SU-DHL-6 (cell line): ENCODE data around the gene LRRK2.

Experiments
- H2AFZ ChIP-seq: fragments of 200-600 bp; sonication (generic); 2 replicates; pipeline ENCODE4 v1.6.1; 2014; ENCODE audit warnings: low read depth, mild to moderate bottlenecking, moderate library complexity, mixed read lengths, antibody characterized with exemption, low read length; ENCODE audit not compliant: severe bottlenecking
- H3F3A ChIP-seq: fragments of 200-600 bp; shearing (Covaris generic); 2 replicates; pipeline ENCODE4 v1.6.0; 2016; ENCODE audit warnings: antibody characterized with exemption, mild to moderate bottlenecking; ENCODE audit not compliant: insufficient read depth
- H3K27ac ChIP-seq: fragments of 200-600 bp; sonication (generic); 2 replicates; pipeline ENCODE4 v1.5.1; 2016; ENCODE audit warnings: low read depth, mild to moderate bottlenecking, low read length, moderate library complexity, mixed read lengths
- H3K27me3 ChIP-seq: fragments of 200-600 bp; sonication (generic), shearing (Covaris generic); 2 replicates; pipeline ENCODE4 v1.6.0; 2014; ENCODE audit warnings: mild to moderate bottlenecking, low read length
- H3K36me3 ChIP-seq: fragments of 200-600 bp; sonication (generic); 2 replicates; pipeline ENCODE4 v1.6.1; 2014; ENCODE audit warnings: mild to moderate bottlenecking, low read length, mixed read lengths
- H3K4me2 ChIP-seq: fragments of 300-600, 200-600 bp; shearing (Covaris generic), sonication (generic); 2 replicates; pipeline ENCODE4 v1.6.0; 2014; ENCODE audit warnings: low read length, low read depth, mild to moderate bottlenecking; ENCODE audit not compliant: poor library complexity, severe bottlenecking
- H3K4me3 ChIP-seq: fragments of 200-600 bp; sonication (generic); 2 replicates; pipeline ENCODE4 v1.5.1; 2014; ENCODE audit warnings: antibody characterized with exemption, low read length, mild to moderate bottlenecking, mixed read lengths; ENCODE audit not compliant: insufficient read depth, poor library complexity, severe bottlenecking
- H3K79me2 ChIP-seq: fragments of 200-600 bp; sonication (generic); 2 replicates; pipeline ENCODE4 v1.6.1; 2014; ENCODE audit warnings: mild to moderate bottlenecking, low read length, moderate library complexity; ENCODE audit not compliant: insufficient read depth
- H3K9ac ChIP-seq: fragments of 200-600 bp; sonication (generic); 2 replicates; pipeline ENCODE4 v1.7.0; 2014; ENCODE audit warnings: mild to moderate bottlenecking, low read length
- H3K9me2 ChIP-seq: fragments of 200-600 bp; sonication (generic); replicated peaks from 2 replicates; pipeline ENCODE4 v1.6.1; 2014; ENCODE audit warnings: low read length; ENCODE audit not compliant: insufficient read depth
- H3K9me3 ChIP-seq: fragments of 200-600 bp; sonication (generic); 2 replicates; pipeline ENCODE4 v1.6.1; 2014; ENCODE audit warnings: low read length, mixed read lengths; ENCODE audit not compliant: insufficient read depth
- H4K20me1 ChIP-seq: fragments of 200-600 bp; sonication (generic); 2 replicates; pipeline ENCODE4 v1.6.1; 2014; ENCODE audit warnings: low read depth, mild to moderate bottlenecking, antibody characterized with exemption, low read length, moderate library complexity, mixed read lengths
- EZH2phosphoT487 ChIP-seq: fragments of 200-600 bp; sonication (generic), shearing (Covaris generic); conservative IDR thresholded peaks from 2 replicates; pipeline ENCODE4 v1.6.1; 2018; ENCODE audit warnings: mild to moderate bottlenecking, antibody characterized with exemption, low read length, moderate library complexity, mixed read lengths
- TF ChIP-seq, protein P1 (sequence below): fragments of 200-600 bp; sonication (generic); IDR thresholded peaks from one replicate; pipeline ENCODE4 v1.5.1; 2017; ENCODE audit warnings: antibody characterized with exemption, mild to moderate bottlenecking, low read length, moderate library complexity; ENCODE audit not compliant: insufficient read depth, poor library complexity, severe bottlenecking

The LRRK2 gene

DNA sequence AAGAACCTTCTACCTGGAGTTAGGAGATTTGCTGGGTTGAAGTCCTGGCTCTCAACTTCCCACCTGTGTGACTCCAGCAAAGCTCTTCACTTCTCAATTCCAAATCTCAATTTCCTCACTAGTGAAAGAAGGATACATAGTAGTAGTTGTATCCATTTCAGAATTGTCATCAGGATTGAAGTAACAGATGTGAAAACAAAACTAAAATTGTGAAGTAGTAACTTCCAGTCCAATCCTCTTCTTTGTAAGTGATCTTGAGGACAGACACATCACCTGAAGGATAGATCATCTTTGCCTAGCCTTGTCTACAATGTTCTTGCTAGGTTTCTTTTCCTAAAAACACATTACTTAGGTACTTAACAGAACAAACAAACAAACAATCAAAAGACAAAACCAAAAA lies 1.2 kb upstream of the LRRK2 start:
- no peak overlapping the region for H2AFZ ChIP-seq
- H3K79me2 ChIP-seq = no peaks in the 10 kb centered on the region
- H3K9me3 ChIP-seq = no peaks in the 10 kb centered on the region
- H3K9ac ChIP-seq = no peak overlapping the region
- no peak overlapping the region for H3K27ac ChIP-seq
- no peak for TF ChIP-seq EZH2phosphoT487
- TF ChIP-seq, protein P1, sequence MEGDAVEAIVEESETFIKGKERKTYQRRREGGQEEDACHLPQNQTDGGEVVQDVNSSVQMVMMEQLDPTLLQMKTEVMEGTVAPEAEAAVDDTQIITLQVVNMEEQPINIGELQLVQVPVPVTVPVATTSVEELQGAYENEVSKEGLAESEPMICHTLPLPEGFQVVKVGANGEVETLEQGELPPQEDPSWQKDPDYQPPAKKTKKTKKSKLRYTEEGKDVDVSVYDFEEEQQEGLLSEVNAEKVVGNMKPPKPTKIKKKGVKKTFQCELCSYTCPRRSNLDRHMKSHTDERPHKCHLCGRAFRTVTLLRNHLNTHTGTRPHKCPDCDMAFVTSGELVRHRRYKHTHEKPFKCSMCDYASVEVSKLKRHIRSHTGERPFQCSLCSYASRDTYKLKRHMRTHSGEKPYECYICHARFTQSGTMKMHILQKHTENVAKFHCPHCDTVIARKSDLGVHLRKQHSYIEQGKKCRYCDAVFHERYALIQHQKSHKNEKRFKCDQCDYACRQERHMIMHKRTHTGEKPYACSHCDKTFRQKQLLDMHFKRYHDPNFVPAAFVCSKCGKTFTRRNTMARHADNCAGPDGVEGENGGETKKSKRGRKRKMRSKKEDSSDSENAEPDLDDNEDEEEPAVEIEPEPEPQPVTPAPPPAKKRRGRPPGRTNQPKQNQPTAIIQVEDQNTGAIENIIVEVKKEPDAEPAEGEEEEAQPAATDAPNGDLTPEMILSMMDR = no peak
- no peaks in the 10 kb centered on the region for H3K27me3 ChIP-seq
- no peaks in the 10 kb centered on the region for H4K20me1 ChIP-seq
- H3K4me2 ChIP-seq = peak overlapping the region; percentile 89
- H3K4me3 ChIP-seq = no peak overlapping the region
- no peaks in the 10 kb centered on the region for H3K9me2 ChIP-seq
- H3K36me3 ChIP-seq = no peaks in the 10 kb centered on the region; the same call in 1 of the 2 replicates
- peaks cover 33% of the 10 kb centered on the region for H3F3A ChIP-seq

DNA sequence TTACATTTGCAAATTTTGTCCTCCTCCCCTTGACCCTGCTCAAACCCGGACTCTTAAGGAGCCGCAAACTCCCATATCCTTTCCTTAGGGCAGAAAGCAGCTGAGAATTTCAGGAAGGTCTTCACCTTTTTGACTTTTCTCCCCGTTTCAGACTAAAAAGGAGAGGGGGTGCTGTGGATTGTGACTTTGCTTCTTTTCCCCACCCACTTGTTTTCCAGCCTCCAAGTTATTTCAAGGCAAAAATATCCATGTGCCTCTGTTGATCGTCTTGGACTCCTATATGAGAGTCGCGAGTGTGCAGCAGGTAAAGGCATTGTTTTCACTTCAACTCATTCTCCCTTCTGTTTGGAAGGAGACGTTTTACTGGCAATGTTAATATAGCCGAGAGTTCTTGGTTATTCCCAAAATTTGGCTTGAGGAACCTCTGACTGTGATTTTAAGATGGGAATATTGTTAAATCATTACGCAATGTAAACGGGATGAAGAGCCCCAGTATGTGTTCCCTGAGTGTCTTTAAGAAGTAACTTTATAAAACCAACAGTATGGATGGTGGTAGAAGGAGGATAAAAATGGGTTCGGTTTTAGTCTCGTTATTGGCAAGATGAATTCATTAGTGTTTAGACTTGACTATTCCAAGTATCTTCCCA lies 663 bp downstream of the LRRK2 start:
- Histone ChIP-seq H4K20me1 (no peaks in the 10 kb centered on the region), H3K79me2 (no peaks in the 10 kb centered on the region), H3K9ac (peak overlapping the region; percentile 55), H3K27ac (peak overlapping the region; percentile 72), H3K27me3 (no peaks in the 10 kb centered on the region), H3K4me2 (peak overlapping the region; percentile 89), H3K4me3 (peak overlapping the region; percentile 48), H3K9me3 (no peaks in the 10 kb centered on the region), H2AFZ (peak overlapping the region; percentile 79), H3K9me2 (no peaks in the 10 kb centered on the region), H3F3A (peaks cover 33% of the 10 kb centered on the region), H3K36me3 (no peaks in the 10 kb centered on the region; the same call in 1 of the 2 replicates)
- TF ChIP-seq EZH2phosphoT487 = no peak

DNA sequence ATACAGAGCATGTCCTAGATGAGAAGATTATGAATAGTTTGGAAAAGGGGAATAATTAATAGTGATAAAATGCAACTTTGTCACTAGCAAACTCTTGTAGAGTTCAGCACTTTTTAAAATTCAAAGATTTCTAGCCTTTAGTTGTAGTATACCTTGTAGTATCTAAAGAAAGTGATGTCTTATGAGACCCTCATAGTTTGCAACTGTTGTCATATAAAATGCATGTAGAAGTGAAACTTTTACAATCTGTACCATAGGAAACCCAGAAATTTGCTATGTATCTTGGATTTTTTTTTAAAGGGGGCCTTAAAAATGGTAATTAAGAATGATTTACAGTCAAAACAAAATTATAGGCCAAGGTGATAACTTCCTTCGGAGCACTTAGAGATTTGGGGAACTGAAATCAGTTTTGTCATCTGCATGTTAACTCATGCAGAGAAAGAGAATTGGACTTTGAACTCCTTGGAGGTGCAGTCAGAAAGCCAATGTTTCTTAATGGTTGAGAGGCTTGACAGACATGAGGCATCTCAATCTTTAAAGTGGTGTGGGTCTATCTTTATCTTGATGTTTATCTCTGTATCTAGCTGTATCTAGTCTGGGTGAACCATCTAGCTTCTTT lies 1.3 kb downstream of the LRRK2 start:
- Histone ChIP-seq H3K4me2 (peak overlapping the region; percentile 89), H3K79me2 (no peaks in the 10 kb centered on the region), H3K36me3 (no peaks in the 10 kb centered on the region; the same call in 1 of the 2 replicates), H4K20me1 (no peaks in the 10 kb centered on the region), H3K4me3 (peak overlapping the region; percentile 48), H3K9ac (peak overlapping the region; percentile 55), H3F3A (peaks cover 33% of the 10 kb centered on the region), H3K27ac (peak overlapping the region; percentile 72), H3K27me3 (no peaks in the 10 kb centered on the region), H2AFZ (no peak overlapping the region), H3K9me2 (no peaks in the 10 kb centered on the region), H3K9me3 (no peaks in the 10 kb centered on the region)
- TF ChIP-seq, protein P1 = no peak

DNA sequence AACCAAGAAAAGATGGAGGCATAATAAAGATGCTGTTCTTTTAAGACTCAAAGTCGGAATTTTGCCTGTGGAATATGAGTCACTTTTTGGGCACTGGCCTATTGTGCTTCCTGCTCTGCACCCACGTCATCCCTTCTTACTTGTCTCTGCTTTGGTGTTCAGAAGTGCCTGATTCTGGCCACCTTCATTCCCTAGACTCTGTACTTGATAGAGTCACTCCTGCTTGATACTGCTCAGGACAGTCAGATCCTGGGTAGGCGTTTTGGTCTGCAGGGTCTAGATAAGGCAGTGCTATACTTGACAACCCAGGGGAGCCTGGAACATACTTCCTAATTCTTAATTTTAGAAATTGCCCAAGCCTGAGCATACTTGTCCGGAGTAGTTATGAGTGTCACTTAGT lies 1.9 kb downstream of the LRRK2 start:
- TF ChIP-seq, protein P1 = no peak
- no peak for TF ChIP-seq EZH2phosphoT487
- Histone ChIP-seq H3K36me3 (no peaks in the 10 kb centered on the region; the same call in 1 of the 2 replicates), H3K9me3 (no peaks in the 10 kb centered on the region), H3K9me2 (no peaks in the 10 kb centered on the region), H3K79me2 (no peaks in the 10 kb centered on the region), H4K20me1 (no peaks in the 10 kb centered on the region), H3K4me2 (peak overlapping the region; percentile 89), H3K4me3 (peak overlapping the region; percentile 4), H2AFZ (no peak overlapping the region), H3K27ac (peak overlapping the region; percentile 72), H3F3A (peaks cover 33% of the 10 kb centered on the region), H3K9ac (peak overlapping the region; percentile 17; the same call in 1 of the 2 replicates), H3K27me3 (no peaks in the 10 kb centered on the region)
